ENCODE measurements around the gene HSPA12B. TPM values are rescaled to one million over a fixed set of nuclear protein-coding genes. Genes with fewer than 3 reads are reported as not detected.

Gene HSPA12B
- total RNA-seq, 2 experiments from 2014 or later, result not detected

- Histone ChIP-seq H3K9me2 (ENCODE audit: insufficient read depth, low read length) (no peaks in the 10 kb centered on the region), H3K79me2 (ENCODE audit: insufficient read depth, low read depth, low read length) (no peaks in the 10 kb centered on the region), H3K27ac (ENCODE audit: low read depth, low read length, poor library complexity, severe bottlenecking) (no peak overlapping the region), H2AFZ (ENCODE audit: low read length) (no peak overlapping the region), H4K20me1 (ENCODE audit: insufficient read depth, low read length) (no peaks in the 10 kb centered on the region), H3K9me3 (ENCODE audit: low read length) (no peaks in the 10 kb centered on the region), H3K36me3 (ENCODE audit: insufficient read depth, low read length) (peaks cover 10% of the 10 kb centered on the region; the same call in 1 of the 2 replicates), H3K4me3 (ENCODE audit: low read depth, low read length, poor library complexity, severe bottlenecking) (no peak overlapping the region), H3K4me2 (ENCODE audit: low read length) (no peak overlapping the region), H3K4me1 (ENCODE audit: insufficient read depth, low read length, poor library complexity, severe bottlenecking) (no peaks in the 10 kb centered on the region)
- no peak for DNase-seq (ENCODE audit: low spot score)
- no TSS peak for BruUV-seq (replicated peaks)
- TF ChIP-seq CTCF (conservative IDR thresholded peaks at IDR 0.05; ENCODE audit: low read length) (no peak), EZH2phosphoT487 (IDR thresholded peaks at IDR 0.05; ENCODE audit: borderline replicate concordance, low read depth, low read length) (no peak)
- intact Hi-C loops (cut with micrococcal nuclease; ENCODE audit: unreplicated experiment), result no loop called here
- CTCF ChIA-PET (ENCODE audit: unreplicated experiment), result no interaction called here
- POLR2A ChIA-PET, result interaction anchor here (0.6 kb wide), 1 partner anchor 420 kb away, joined by 3 read pairs; no protein-coding TSS in a partner anchor
These were observed 17.4 kb downstream of the HSPA12B start for GRCh38 chr20:3749689-3750531.

GRCh38 chr20:3751305-3751674 lies 18.8 kb downstream of the HSPA12B start:
- TF ChIP-seq EZH2phosphoT487 (IDR thresholded peaks at IDR 0.05; ENCODE audit: borderline replicate concordance, low read depth, low read length) (no peak), CTCF (conservative IDR thresholded peaks at IDR 0.05; ENCODE audit: low read length) (no peak)
- Histone ChIP-seq H2AFZ (ENCODE audit: low read length) (no peak overlapping the region), H3K27ac (ENCODE audit: low read depth, low read length, poor library complexity, severe bottlenecking) (no peak overlapping the region), H3K79me2 (ENCODE audit: insufficient read depth, low read depth, low read length) (no peaks in the 10 kb centered on the region), H3K9me2 (ENCODE audit: insufficient read depth, low read length) (no peaks in the 10 kb centered on the region), H3K4me2 (ENCODE audit: low read length) (no peak overlapping the region), H3K36me3 (ENCODE audit: insufficient read depth, low read length) (peaks cover 24% of the 10 kb centered on the region; the same call in 1 of the 2 replicates), H3K9me3 (ENCODE audit: low read length) (no peaks in the 10 kb centered on the region), H3K4me1 (ENCODE audit: insufficient read depth, low read length, poor library complexity, severe bottlenecking) (no peaks in the 10 kb centered on the region), H4K20me1 (ENCODE audit: insufficient read depth, low read length) (no peaks in the 10 kb centered on the region), H3K4me3 (ENCODE audit: low read depth, low read length, poor library complexity, severe bottlenecking) (no peak overlapping the region)
- intact Hi-C loops (cut with micrococcal nuclease; ENCODE audit: unreplicated experiment), result no loop called here
- no peak for DNase-seq (ENCODE audit: low spot score)
- ChIA-PET POLR2A (no interaction called here), CTCF (ENCODE audit: unreplicated experiment) (no interaction called here)
- no TSS peak for BruUV-seq (replicated peaks)

All from OCI-LY7 (cell line).